ENCODE results near the gene AMTN. TPM values are rescaled to one million over a fixed set of nuclear protein-coding genes. Genes with fewer than 3 reads are reported as not detected.

Gene AMTN
- total RNA-seq, result not detected in 2 replicates

GRCh38 chr4:70518269-70518668, at the start of gene AMTN:
Gene AMTN (plus strand): TSS chr4:70518569. CDS start chr4:70518778, 209 bp downstream.

GRCh38 chr4:70471897-70472296, 46.5 kb upstream of the AMTN start, which contains the start of gene MUC7:
Gene MUC7 (plus strand): TSS chr4:70472197. CDS start chr4:70474022, 1,825 bp downstream.

Other genes with a start within 250 kb of the AMTN start
- not detected in 2 replicates for gene CABS1, start 183.6 kb upstream of the AMTN start, total RNA-seq
- gene SMR3A, start 157.8 kb upstream of the AMTN start, total RNA-seq, result not detected in 2 replicates
- gene SMR3B, start 135.4 kb upstream of the AMTN start, total RNA-seq, result not detected in 2 replicates
- gene OPRPN, start 120.6 kb upstream of the AMTN start, total RNA-seq, result not detected in 2 replicates
- gene MUC7, start 46.4 kb upstream of the AMTN start, total RNA-seq, result not detected in 2 replicates
- gene AMBN, start 73.7 kb downstream of the AMTN start, total RNA-seq, result not detected in 2 replicates
- under 0.01 TPM in 1 of 2 replicates, not detected in the other for gene ENAM, start 110.2 kb downstream of the AMTN start, total RNA-seq
- gene JCHAIN, start 147.9 kb downstream of the AMTN start, total RNA-seq, result 0.19 and 2.0 TPM in 2 replicates
- gene UTP3, start 170.0 kb downstream of the AMTN start, total RNA-seq, result 19.2 and 33.5 TPM in 2 replicates
- gene RUFY3, start 203.4 kb downstream of the AMTN start, total RNA-seq, result 30.5 and 66.2 TPM in 2 replicates

Measured in regular cardiac myocyte (primary cell).